Raji (cell line): Measurements from ENCODE around the gene FLACC1.

Experiments used
- POLR2A ChIP-seq: IDR thresholded peaks from 2 replicates; pipeline ENCODE4 v1.6.1; 2011; ENCODE audit warnings: low read depth, low read length, control low read depth; ENCODE audit not compliant: insufficient read depth

The FLACC1 gene

GRCh38 chr2:201250741-201251140, 106.4 kb downstream of the FLACC1 start:
- no peak for TF ChIP-seq POLR2A

- no peak for TF ChIP-seq POLR2A
Observed at GRCh38 chr2:201249889-201250288, 107.3 kb downstream of the FLACC1 start.

- TF ChIP-seq POLR2A: no peak
Observed at GRCh38 chr2:201248288-201248844, 108.8 kb downstream of the FLACC1 start.

- TF ChIP-seq POLR2A: no peak
Observed at GRCh38 chr2:201246280-201246679, 110.9 kb downstream of the FLACC1 start.

GRCh38 chr2:201244829-201245228, 112.3 kb downstream of the FLACC1 start:
- no peak for TF ChIP-seq POLR2A

GRCh38 chr2:201242571-201243277, 114.4 kb downstream of the FLACC1 start:
- no peak for TF ChIP-seq POLR2A
